GM21381 (cell line): Measurements from ENCODE around the gene SLX4IP.

ENCODE experiments used
- ATAC-seq: cut with Tn5 transposase; IDR thresholded peaks from one replicate; pipeline ENCODE4 v1.9.1; 2021; ENCODE audit warnings: mild to moderate bottlenecking, moderate library complexity; ENCODE audit not compliant: unreplicated experiment

The SLX4IP gene

DNA sequence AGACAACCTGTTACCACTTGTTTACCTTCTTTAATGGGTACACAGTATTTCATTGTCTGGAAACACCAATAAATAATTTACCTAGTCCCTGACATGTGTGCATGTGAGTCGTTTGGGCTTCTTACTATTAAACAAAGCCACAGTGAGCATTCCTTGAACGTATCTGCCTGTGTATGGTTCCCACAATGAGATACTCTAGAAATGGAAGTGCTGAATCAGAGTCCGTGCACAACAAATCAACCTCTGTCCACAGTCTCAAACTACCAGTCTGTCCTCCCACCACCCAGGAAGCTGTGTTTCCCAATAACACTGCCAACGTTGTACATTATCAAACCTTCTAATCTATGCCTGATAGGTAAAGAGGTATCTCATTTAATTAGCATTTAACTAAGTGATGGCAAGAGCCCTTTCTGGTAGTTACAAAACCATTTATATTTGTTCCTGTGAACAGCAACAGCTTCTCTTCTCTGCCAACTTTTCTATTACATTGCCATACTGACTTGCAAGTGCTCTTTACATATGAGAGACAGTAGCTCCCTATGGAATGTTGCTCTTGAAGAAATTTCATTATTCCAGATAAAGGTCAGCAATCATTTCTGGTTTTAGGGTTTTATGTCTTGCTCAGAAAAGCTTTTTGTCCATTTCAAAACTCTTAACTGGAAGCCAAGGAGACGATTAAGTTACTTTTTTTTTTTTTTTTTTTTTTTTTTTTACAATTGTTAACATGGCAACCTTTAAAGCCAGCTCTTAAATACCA, 223.9 kb downstream of the SLX4IP start:
- ATAC-seq: no peak

GRCh38 chr20:10659651-10660601, 224.8 kb downstream of the SLX4IP start:
- no peak for ATAC-seq

- ATAC-seq: no peak
Observed at GRCh38 chr20:10660661-10661060, 225.6 kb downstream of the SLX4IP start.

- no peak for ATAC-seq
Observed at GRCh38 chr20:10661261-10661660, 226.2 kb downstream of the SLX4IP start.

GRCh38 chr20:10662151-10662550, 227.0 kb downstream of the SLX4IP start:
- no peak for ATAC-seq

DNA sequence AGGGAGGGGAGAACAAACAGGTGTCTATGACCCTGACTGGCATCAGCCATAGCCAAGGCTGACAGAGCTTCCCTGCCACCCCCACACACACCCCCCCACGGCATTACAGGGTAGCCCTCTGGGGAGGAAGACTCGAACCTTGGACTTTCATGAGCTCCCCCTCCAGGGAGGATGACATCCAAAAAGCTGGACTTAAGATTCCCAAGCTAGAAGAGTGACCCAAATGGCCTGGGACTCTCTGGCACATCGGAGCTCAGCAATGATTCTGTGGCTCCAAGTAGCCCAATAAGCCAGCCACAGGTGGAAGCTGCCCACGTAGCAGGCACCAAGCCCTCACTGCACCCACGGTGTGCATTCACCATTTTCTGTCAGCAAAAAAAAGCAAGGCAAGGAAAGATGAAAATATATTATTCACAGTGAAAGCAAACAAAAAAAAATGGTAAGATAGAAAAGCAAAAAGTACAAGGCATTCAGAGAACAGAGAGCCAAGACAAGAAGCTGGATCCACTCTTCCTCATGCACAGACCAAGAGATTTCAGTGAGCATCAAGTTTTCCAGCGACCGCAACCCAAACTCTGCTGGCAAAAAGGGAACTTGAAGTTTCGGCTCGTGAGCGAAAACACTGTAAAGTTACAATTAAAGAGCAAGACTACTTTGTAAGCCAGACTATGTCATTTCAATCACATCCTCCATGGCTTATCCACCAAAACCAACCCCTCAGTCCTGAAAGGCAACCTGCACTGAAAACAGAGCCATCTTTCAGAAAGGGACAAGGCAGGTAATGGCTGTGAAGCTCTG, 227.8 kb downstream of the SLX4IP start:
- no peak for ATAC-seq

- no peak for ATAC-seq
Observed at GRCh38 chr20:10663756-10664155, 228.7 kb downstream of the SLX4IP start.

DNA sequence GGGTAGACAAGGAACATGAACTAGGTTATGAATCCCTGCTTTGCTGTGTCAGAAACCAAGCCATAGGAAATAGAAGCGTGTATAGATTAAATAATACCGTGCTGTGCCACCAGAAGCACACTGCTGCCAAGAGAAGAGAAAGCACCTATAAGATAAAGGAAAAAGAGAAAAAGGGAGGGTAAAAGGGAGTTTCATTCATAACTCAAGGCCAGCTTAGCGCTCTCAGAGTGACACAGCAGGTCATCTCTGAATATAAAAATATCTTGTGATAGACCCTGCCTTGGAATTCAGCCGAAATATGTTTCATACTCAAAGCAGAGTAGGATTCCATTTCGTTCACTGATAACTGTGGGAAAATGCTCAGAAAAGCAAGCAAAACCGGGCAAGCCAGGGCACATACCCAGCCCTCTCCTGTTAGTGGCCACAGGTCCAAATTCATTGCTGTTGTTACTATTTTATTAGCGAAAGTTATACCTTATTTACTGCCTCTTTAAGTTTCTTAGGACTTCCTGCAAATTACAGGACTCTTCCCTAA, 230.0 kb downstream of the SLX4IP start:
- ATAC-seq: no peak

GRCh38 chr20:10665791-10666190, 230.7 kb downstream of the SLX4IP start:
- ATAC-seq: no peak

DNA sequence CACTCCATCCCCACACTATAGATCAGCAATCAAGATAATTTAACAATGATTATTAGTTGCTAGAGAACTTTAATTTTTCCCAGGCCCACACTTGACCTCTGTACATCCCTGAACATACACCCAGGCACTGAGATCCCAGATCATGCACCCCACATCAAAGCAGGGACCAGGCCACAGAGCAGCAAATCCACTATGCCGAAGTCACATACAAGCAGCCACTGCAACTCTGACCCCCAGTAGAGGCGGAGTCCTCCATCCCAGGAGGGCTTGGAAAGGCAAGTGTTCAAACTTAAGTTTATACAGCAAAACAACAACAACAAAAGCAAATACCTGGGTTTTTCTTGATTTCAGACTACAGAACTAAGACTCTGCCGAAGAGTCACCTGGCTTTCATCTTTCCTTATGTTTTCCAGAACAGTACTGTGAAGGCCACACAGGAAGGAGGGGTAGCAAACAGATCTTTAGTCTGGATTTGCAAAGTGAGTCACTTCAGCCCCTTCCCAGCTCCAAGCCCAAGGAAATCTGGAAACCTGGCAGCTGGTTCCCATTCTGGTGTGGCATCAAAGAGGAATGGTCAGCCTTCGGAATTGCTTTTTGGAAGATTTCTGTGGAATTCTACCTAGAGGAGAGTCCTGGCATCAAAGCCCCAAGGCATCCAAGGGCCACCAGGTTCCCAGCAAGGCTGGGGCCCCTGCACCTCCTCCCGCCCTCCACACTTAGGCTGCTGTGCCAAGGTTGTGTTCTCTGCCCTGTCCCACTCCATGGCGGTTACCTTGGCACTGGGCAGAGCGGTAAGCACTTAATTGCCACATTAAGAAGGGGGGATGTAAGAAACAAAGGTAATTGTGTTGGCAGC, 231.3 kb downstream of the SLX4IP start:
- ATAC-seq: no peak

GRCh38 chr20:10667077-10667401, 231.9 kb downstream of the SLX4IP start:
- ATAC-seq: no peak

- no peak for ATAC-seq
Observed at GRCh38 chr20:10667560-10668167, 232.6 kb downstream of the SLX4IP start.

- ATAC-seq: no peak
Observed at GRCh38 chr20:10668677-10669368, 233.7 kb downstream of the SLX4IP start.

DNA sequence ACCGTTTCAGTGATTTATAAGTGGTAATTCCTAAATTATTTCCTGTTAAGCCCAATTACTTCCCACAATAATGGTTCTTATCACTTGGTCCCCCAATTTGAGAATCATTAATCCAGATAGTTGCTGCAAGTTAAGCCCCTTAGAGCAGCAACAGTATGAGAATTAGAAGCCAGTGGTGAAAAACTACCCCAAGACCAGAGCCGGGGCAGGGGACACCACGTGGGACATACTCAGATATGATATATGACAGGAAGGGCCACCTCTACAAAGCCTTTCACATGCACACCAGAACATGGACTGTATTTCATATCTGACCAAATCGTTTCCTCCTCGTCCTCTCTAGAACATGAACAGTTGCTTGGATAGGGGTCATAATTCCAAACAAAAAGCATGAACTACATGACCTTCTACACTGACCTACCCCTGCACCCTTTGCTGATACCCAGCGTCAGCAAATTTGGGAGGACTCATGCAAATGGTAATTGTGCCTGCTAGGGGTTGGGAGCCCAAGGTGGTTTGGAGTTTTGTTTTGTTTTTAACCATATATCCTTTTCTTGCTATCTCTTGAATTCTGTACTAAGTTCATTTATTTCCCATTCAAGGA, 234.8 kb downstream of the SLX4IP start:
- ATAC-seq: no peak

DNA sequence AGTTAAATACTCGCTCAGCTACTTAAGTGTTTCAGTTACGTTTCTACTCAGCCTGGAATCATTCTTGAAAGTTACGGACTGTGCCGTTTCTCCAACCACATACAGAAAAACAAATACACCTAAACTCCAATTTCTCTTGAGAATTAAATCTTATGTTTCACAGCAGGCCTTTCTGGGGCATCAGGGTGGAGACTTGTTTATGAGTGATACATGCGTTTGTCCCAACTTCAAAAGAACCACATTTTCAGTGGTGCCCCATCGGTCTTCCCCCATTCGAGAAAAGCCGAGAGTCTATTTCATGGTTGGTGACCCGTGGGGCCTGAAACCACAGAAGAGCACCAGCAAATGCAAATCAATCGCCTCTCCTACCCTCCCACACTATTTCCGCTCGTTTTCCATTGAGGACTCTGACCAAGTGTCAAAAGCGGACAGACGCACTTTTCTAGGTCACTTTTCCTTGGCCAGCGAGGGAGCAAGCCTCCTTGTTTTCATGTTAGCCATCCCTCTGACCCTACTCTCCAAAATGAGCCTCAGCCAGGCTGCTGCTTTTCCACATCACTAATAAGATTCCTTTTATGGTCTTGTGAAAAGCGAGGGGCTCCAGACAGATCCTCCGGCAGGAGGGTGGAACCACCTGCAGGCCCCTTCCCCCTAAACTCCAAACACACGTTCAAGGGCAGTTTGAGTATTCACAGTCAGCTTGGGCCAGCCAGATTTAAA, 235.6 kb downstream of the SLX4IP start:
- peak; percentile 24 for ATAC-seq

GRCh38 chr20:10671221-10671918, 236.3 kb downstream of the SLX4IP start:
- ATAC-seq: peak; percentile 25

DNA sequence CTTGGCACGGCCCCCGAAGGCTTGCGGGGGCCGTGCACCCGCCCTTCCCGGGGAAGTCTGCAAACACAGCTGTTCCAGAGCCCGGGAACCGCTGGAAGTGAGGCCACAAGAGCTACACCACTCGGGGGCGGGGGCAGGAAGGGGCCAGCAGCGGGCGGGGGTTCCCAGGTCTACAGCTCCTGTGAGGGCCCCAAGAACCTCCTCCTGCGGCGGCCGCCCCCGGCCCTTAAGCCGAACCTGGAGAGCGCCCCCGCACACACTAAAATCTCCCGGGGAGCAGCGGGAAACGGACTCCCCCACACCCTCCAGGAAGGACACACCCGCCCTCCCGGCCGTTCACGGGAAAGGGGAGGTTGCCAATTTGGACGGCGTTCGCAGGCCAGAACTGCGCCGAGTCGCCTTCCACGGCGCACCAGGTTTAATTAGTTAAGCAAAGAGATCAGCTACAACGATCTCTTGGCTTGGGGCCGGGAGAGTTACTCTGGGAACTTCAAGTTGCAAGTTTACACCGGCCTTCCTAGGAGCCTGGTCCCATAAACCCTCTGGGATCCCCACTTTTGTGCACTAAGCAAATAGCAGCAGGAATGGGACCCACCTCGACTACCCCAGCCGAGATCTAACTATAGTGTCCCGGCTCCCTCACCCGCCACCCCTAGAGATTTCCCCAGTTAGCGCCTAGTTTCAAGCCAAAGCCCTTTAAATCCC, 237.0 kb downstream of the SLX4IP start:
- ATAC-seq: no peak
